KMS-11 (cell line): ENCODE measurements around the gene AP2B1.

ENCODE experiments used
- H2AFZ ChIP-seq: fragments of 200-600 bp; sonication (generic); 2 replicates; pipeline ENCODE4 v1.6.1; 2016; ENCODE audit warnings: antibody characterized with exemption, mixed run types, low read depth
- H3K27ac ChIP-seq: fragments of 200-600 bp; sonication (generic); 2 replicates; pipeline ENCODE4 v1.6.1; 2016; ENCODE audit warnings: mild to moderate bottlenecking, mixed run types
- H3K27me3 ChIP-seq: fragments of 200-600 bp; sonication (generic); 2 replicates; pipeline ENCODE4 v1.6.1; 2017; ENCODE audit warnings: mild to moderate bottlenecking, low read depth, mixed run types, moderate library complexity; ENCODE audit not compliant: insufficient read depth
- H3K36me3 ChIP-seq: fragments of 200-600 bp; sonication (generic); 2 replicates; pipeline ENCODE4 v1.6.1; 2017; ENCODE audit warnings: mild to moderate bottlenecking, mixed run types; ENCODE audit not compliant: insufficient read depth
- H3K4me1 ChIP-seq: fragments of 200-600 bp; sonication (generic); 2 replicates; pipeline ENCODE4 v1.6.1; 2016; ENCODE audit warnings: mild to moderate bottlenecking, low read depth, mixed run types; ENCODE audit not compliant: poor library complexity, severe bottlenecking
- H3K4me2 ChIP-seq: fragments of 200-600 bp; sonication (generic); 2 replicates; pipeline ENCODE4 v1.7.0; 2016; ENCODE audit warnings: mild to moderate bottlenecking, mixed run types
- H3K4me3 ChIP-seq: fragments of 200-600 bp; sonication (generic); IDR thresholded peaks from 2 replicates; pipeline ENCODE4 v1.6.1; 2017; ENCODE audit warnings: low read depth, low read length, mixed read lengths; ENCODE audit not compliant: insufficient read depth
- H3K79me2 ChIP-seq: fragments of 200-600 bp; sonication (generic); 2 replicates; pipeline ENCODE4 v1.6.1; 2016; ENCODE audit warnings: low read depth, mixed run types; ENCODE audit not compliant: insufficient read depth
- H3K9ac ChIP-seq: fragments of 200-600 bp; sonication (generic); 2 replicates; pipeline ENCODE4 v1.6.1; 2016; ENCODE audit warnings: mild to moderate bottlenecking, mixed run types
- H4K20me1 ChIP-seq: fragments of 200-600 bp; sonication (generic); 2 replicates; pipeline ENCODE4 v1.6.1; 2016; ENCODE audit warnings: mild to moderate bottlenecking, mixed run types; ENCODE audit not compliant: insufficient read depth
- TF ChIP-seq, protein P1 (sequence below): fragments of 200-600 bp; sonication (generic); conservative IDR thresholded peaks from 2 replicates; pipeline ENCODE4 v1.6.1; 2017; ENCODE audit warnings: low read depth, mild to moderate bottlenecking, antibody characterized with exemption, low read length, moderate library complexity, mixed read lengths

AP2B1 gene

GRCh38 chr17:35733366-35733765 lies 146.2 kb downstream of the AP2B1 start:
- Histone ChIP-seq H3K27me3 (no peaks in the 10 kb centered on the region), H2AFZ (no peak overlapping the region), H4K20me1 (no peaks in the 10 kb centered on the region), H3K79me2 (no peaks in the 10 kb centered on the region), H3K9ac (no peak overlapping the region), H3K27ac (no peak overlapping the region), H3K4me1 (no peaks in the 10 kb centered on the region), H3K36me3 (no peaks in the 10 kb centered on the region), H3K4me2 (no peak overlapping the region), H3K4me3 (no peak overlapping the region)
- TF ChIP-seq, protein P1, sequence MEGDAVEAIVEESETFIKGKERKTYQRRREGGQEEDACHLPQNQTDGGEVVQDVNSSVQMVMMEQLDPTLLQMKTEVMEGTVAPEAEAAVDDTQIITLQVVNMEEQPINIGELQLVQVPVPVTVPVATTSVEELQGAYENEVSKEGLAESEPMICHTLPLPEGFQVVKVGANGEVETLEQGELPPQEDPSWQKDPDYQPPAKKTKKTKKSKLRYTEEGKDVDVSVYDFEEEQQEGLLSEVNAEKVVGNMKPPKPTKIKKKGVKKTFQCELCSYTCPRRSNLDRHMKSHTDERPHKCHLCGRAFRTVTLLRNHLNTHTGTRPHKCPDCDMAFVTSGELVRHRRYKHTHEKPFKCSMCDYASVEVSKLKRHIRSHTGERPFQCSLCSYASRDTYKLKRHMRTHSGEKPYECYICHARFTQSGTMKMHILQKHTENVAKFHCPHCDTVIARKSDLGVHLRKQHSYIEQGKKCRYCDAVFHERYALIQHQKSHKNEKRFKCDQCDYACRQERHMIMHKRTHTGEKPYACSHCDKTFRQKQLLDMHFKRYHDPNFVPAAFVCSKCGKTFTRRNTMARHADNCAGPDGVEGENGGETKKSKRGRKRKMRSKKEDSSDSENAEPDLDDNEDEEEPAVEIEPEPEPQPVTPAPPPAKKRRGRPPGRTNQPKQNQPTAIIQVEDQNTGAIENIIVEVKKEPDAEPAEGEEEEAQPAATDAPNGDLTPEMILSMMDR = no peak

- Histone ChIP-seq H4K20me1 (no peaks in the 10 kb centered on the region), H3K27me3 (no peaks in the 10 kb centered on the region), H3K4me2 (no peak overlapping the region), H3K4me3 (no peak overlapping the region), H3K27ac (no peak overlapping the region), H3K4me1 (no peaks in the 10 kb centered on the region), H2AFZ (no peak overlapping the region), H3K79me2 (no peaks in the 10 kb centered on the region), H3K9ac (no peak overlapping the region), H3K36me3 (no peaks in the 10 kb centered on the region)
- TF ChIP-seq, protein P1 = no peak
These were observed 147.3 kb downstream of the AP2B1 start for GRCh38 chr17:35734396-35734795.

GRCh38 chr17:35735036-35735805 lies 148.1 kb downstream of the AP2B1 start:
- Histone ChIP-seq H3K27ac (no peak overlapping the region), H3K27me3 (no peaks in the 10 kb centered on the region), H3K4me2 (no peak overlapping the region), H3K36me3 (no peaks in the 10 kb centered on the region), H3K9ac (no peak overlapping the region), H3K4me1 (no peaks in the 10 kb centered on the region), H4K20me1 (no peaks in the 10 kb centered on the region), H3K79me2 (no peaks in the 10 kb centered on the region), H3K4me3 (no peak overlapping the region), H2AFZ (no peak overlapping the region)
- TF ChIP-seq, protein P1 = no peak

- Histone ChIP-seq H3K4me2 (no peak overlapping the region), H3K4me3 (no peak overlapping the region), H3K79me2 (no peaks in the 10 kb centered on the region), H3K27ac (no peak overlapping the region), H2AFZ (no peak overlapping the region), H3K36me3 (no peaks in the 10 kb centered on the region), H3K9ac (no peak overlapping the region), H3K4me1 (no peaks in the 10 kb centered on the region), H3K27me3 (no peaks in the 10 kb centered on the region), H4K20me1 (no peaks in the 10 kb centered on the region)
- TF ChIP-seq, protein P1 = no peak
These were observed 149.1 kb downstream of the AP2B1 start for GRCh38 chr17:35736236-35736635.
